GM18520 (cell line): Measurements from ENCODE around the gene KCNQ1.

Source experiments
- ATAC-seq: cut with Tn5 transposase; IDR thresholded peaks from one replicate; pipeline ENCODE4 v1.9.1; 2021; ENCODE audit not compliant: unreplicated experiment

KCNQ1 gene

DNA sequence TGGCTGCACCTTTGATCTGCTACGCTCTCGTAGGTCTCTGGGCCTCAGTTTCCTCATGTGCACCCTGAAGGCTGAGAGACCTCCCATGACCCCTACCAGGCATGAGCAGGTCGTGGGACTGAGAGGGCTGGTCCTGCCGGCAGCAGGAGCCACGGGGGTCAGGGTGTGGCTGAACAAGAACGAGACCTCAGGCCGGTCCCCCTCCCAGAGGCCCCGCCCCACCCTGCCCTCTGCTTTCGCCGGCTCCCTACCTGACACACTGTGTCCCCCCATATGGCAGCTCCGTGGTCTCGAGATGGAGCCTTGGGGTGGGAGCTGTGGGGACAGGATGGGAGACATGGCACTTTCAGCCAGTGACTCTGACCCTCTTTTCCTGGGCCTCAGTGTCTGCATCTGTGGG lies 400.2 kb downstream of the KCNQ1 start:
- ATAC-seq: no peak

DNA sequence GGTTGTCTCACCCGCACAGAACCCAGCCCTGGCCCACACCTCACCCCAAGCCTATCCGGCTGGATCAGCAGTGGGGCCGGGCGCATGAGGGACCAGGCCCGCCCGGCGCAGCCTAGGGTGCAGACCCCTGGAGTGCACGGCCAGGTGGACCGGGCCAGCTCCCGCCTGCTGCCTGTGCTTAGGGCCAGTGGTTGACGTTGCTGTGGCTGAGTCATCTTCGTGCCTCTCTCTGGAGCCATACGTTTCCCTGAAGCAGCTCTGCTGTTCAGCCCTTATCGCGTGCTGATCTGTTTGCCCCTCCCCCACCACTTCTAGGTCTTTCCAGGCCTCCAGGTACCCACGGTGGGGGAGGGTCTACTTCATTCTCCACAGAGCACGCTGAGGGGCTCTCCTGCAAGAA lies 401.2 kb downstream of the KCNQ1 start:
- ATAC-seq: no peak

DNA sequence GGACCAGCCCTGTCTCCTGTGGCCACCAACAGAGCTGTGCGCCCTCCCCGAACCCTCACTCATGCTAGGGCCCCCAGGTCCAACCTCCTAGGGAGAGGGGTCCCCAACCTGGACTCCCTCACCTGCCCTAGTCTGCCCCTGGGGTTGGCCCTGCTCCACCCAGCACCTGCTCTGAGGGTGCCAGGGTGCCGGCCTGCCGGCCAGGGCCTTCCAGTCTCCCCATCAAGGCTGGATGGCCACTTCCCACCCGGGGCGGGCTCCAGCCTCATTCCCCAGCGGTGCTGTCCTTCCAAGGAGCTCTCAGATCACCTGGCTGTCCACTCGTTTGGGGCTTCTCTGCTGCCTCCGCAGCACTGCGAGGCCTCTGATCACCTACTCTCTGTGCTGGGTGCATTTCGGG lies 401.7 kb downstream of the KCNQ1 start:
- ATAC-seq: no peak

DNA sequence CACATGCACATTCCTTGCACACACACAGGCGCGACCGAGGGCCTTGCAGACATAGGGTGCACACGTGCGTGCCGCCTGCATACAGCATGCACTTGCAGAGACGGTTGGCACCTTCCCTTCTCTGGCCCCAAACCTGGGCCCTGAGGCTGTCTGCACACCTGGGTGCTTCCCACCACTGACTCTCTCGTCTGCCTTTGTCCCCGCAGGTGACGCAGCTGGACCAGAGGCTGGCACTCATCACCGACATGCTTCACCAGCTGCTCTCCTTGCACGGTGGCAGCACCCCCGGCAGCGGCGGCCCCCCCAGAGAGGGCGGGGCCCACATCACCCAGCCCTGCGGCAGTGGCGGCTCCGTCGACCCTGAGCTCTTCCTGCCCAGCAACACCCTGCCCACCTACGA lies 402.8 kb downstream of the KCNQ1 start:
- no peak for ATAC-seq

DNA sequence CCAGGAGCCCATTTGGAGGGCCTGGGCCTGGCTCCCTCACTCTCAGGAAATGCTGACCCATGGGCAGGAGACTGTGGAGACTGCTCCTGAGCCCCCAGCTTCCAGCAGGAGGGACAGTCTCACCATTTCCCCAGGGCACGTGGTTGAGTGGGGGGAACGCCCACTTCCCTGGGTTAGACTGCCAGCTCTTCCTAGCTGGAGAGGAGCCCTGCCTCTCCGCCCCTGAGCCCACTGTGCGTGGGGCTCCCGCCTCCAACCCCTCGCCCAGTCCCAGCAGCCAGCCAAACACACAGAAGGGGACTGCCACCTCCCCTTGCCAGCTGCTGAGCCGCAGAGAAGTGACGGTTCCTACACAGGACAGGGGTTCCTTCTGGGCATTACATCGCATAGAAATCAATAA lies 403.7 kb downstream of the KCNQ1 start:
- ATAC-seq: no peak

DNA sequence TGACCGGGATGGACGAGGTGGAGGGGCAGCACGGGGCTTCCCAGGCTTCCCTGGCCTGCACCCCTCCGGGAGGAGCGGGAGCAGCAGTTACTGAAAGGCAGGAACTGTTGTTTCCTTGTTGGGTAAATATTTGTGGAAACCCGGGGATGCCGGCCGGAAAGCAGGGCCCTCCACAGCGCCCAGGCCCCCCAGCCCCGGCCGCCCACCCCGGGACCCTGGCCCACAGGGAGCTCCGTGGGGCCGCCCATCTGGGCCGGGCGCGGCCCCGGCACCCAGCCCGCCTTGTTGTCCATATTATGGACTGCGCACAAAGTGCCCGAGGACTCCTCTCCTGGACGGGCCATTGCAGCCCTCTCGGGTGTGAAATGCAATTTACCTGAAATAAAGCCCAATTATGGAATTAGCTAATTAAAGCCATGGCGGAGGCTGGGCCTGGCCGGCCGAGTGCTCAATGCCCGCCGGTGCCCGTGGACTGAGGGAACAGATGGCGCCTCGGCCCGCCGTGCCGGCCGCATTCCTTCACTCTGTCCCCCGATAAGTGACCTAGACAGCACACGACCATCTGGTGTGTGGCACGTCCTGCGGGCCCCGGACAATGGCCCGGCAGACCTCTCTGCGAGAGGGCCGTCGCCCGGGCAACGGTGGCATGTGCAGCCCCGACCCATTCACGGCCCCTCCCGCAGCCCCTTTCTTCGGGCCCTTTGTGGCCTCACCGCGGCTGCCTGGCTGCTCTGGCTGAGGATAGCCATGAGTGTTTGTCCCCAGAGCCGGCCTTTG lies 405.4 kb downstream of the KCNQ1 start:
- ATAC-seq: no peak

DNA sequence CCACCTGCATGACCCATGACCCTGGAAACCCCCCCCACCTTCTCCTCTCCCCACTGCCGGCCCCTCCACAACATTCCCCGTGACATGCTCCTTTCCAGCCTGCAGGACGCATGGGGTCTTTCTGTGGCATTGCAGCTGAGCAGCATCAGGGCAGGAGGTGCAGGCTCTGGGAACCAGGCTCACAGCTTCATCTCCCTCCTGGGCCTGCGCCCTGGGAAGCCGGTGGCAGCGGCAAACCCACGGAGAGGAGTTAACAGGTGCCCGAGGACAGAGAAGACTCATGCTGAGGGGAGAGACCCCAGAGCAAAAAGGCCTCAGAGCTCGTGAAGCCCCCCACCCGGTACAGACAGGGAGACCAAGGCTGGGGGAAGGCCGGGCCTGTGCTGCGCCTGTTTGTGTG lies 408.6 kb downstream of the KCNQ1 start:
- ATAC-seq: no peak

DNA sequence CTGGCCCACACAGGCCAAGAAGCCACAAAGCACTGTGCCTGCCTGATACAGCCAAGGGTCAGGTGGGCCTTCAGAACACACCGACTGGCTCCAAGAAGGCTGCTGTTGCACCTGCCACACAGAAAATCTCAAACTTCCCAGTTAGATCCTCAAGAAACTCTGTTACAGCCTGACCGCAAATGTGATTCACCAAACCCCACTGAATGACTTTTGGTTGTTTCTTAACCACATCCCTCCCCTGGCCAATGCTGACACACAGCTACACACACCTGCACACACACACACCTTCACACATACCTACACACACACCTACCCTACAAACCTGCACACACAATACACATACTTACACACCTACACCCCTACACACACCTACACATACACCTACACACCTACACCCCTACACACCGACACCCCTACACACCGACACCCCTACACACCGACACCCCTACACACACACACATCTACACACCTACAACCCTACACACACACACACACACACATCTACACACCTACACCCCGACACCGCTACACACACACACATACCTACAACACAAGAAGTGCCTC lies 409.3 kb downstream of the KCNQ1 start:
- ATAC-seq: no peak

DNA sequence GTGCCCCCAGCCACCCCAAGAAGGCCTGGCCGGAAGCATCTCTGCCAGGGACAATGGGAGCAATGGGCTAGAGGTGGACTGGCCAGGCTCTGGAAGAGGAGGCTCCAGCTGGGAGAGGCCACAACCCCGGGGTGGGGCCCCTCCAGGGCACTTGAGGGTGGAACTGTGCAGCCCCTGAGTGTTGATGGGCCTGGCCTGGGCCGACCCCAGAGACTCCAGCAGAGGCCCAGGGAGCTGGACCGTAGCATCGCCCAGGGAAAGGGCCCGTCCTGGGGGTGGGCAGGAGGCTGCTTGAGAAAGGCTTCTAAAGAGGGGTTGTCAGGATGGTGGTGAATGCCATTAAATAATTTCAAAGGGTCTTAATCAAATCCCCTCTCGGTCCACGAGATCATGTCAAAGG lies 410.4 kb downstream of the KCNQ1 start:
- ATAC-seq: no peak

DNA sequence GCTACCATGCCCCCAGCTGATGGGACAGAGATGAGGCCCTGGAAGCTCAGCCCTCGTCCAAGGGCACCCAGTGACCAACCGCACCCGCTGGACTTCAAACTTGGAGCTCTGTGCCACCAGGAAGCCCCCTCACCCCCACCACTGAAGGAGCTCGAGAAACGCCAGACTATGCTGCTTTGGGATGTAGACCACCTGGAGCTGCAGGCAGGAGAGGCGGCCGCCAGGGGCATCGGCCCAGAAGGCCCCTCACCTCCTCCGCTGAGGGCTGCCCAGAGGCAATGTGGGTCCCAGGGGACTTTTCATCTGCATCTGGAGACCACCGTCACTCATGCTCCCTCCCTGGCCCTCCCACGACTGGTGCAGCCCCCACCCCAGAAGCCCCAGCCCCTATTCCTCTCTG lies 412.5 kb downstream of the KCNQ1 start:
- no peak for ATAC-seq

DNA sequence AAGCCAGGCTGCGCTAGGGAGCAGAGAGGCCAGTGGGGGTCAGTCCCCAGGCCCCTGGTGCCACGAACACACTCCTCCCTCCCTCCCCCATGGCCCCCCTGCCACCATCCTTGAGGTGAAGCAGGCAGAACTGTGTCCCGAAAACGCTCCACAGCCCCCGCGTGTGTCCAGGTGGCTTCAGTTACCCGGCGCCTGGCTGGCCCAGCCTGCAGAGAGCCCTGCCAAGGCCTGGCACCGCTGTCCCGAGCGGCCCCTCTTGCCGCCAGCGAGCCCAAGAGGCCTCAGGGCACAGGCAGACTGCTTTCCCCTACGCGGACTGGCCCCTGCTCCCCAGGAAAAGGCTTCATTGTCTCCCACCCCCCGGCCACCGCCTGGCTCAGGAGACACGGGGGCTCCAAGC lies 413.1 kb downstream of the KCNQ1 start:
- ATAC-seq: no peak

DNA sequence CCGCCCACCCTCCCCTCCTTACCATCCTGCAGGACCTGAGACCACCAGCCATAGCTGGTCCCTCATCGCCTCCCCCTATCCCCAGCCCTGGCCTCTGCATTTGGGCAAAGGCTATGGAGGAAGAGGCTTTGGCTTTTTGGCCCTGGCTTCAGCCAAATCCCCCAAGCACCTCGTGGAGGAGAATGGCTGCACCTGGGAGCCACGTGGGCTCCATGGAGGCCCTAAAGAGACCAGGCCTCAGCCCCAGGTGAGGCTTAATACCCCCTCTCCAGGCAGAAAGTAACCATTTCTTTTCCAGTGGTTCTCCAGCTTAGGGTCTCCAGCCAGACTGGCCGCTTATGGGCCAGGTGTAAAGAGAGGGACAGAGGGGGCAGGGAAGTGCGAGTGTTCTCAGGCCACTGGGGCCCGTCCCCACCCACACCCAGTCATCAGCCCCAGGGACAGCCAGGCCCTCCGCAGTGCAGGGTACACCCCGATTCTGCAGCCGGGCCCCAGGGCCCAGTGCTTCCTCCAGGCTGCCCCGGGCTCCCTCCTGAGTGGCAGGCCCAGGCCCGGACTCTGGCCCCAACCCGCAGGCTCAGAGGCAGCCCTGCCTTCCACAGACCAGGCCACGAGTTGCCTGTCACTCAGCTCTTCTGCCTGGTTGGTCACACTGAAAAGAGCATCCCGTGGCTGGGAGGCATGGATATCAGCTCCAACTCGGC lies 414.3 kb downstream of the KCNQ1 start:
- no peak for ATAC-seq

DNA sequence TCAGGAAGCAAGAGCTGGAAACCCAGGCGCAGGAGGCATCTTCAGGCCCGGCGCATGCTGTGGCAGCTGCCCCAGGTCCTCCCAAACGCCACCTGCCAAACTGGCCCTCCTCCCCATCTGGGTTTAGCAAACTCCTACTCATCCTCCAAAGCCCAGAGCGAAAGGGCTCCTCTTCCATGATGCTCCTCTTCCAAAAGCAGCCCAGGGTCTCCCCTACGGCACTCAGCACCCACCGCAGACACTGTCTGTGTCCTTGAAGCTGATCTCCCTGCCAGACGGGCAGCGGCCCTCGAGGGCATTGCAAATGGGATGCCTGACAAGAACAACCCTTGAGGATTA lies 414.9 kb downstream of the KCNQ1 start:
- no peak for ATAC-seq

DNA sequence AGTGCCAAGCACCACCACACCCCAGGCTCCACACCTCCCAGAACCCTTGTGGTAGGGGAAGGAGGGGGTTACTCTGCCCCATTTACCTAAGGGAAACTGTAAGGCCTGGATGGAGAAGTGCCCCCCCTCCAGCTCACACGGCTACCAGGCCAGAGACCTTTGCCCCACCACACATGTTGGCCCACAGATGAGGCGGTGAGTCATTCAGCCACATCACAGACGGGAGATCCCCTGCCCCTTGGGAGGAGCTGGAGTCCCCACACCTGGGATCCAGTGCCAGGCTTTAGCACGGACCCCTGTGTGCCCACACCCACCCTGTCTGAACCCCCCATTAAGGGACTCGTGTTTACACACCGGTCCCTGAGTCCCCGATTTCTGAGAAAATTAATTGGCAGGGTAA lies 415.8 kb downstream of the KCNQ1 start:
- no peak for ATAC-seq

DNA sequence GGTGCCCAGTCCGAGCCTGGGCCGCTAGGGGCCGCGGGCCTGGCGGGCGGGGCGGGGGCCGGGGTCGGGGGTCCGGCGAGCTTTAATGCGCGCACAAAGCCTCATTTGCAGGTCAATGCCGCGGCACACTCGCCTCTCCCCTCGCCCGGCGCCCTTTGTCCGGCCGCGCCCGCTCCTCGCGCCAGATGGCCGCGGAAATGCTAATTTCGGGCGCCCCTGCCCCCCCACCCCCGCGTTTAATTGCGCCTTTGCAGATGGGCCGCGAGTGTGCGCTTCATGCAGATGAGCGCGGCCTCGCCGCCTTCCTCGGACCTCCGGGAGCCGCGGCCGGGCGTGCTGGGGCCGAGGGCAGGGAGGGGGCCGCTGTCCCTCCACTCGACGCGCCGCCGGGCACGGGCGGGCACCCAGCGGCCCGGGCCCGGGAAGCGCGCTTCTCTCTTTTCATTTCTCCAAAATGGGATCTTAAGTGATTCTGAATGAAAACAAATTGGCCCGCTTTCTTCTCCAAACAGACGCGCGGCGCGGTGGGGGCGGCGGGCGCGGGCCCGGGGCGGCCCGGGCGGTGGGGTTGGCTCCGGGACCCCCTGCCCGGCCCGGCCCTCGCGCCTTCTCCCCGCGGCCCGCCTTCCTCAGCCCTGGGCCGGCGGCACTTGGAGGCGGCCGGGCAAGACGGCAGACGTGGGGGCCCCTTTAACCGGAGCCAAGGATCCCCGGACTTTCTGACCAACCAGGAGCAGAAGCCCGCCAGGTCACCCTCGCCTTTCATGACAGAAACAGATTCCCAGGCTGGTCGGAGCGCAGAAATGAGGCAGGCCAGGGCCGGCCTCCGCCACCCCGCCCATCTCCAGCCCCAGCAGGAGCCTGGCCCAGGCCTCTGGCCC lies 417.8 kb downstream of the KCNQ1 start:
- ATAC-seq: no peak

DNA sequence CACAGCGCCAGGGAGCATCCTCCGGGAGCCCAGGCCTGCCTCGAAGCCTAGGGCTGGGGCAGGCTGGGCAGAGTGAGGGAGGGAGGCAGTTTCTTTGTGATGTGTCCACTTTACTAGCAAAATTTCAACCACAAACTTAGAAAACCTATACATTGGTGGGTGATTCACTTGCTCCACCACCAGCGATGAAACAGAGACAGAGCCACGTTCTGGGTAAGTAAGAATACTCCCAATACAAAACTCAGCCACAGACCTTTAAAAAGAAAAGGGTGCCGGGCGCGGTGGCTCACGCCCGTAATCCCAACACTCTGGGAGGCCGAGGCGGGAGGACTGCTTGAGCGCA lies 418.4 kb downstream of the KCNQ1 start:
- ATAC-seq: no peak

DNA sequence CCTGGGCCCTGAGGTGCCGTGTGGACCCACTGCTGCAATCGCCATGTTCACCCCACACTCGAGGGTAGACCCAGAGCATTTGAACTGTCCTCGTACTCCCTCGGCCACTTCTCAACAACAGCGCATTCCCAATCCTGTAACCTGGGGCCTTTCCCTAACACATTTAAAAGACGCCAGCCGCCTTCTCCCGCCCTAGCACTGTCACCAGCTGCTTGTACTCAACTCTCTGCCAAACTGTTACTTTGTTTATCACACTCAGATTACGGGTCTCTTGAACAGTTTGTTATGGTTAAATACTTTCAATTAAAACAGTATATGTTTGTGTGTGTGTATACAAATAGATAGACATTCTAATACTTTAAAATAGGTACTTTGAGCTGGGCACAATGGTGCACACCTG lies 420.1 kb downstream of the KCNQ1 start:
- ATAC-seq: no peak

DNA sequence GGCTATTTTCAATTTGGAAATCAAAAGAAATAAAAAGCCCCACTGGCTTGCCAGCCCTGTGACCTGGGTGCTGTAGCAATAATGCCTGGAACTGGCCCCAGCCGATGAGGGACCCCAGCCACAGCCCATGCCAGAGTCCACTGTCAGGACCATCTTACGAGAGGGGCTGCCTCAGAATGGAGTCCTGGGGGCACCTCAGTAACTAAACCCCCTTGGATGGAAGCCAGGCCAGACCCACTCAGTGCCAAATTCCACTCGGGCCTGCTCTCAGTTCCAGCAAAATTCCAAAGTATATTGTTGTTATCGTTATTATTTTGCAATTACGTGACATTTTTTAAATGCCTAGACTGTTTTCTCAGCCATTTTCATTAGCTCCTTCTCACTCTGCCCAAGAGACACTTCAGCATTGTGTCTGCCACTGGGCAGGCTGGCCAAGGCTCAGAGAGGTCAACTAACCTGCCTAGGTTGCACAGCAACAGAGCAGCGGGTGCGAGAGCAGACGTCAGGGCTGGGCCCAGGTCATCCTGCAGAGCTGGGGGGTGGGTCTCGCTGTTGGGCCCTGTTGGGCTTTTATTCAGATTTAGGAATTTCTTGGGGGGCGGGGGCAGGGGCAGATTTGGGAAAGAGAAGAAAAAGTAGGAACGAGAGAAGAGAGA lies 421.2 kb downstream of the KCNQ1 start:
- ATAC-seq: no peak

DNA sequence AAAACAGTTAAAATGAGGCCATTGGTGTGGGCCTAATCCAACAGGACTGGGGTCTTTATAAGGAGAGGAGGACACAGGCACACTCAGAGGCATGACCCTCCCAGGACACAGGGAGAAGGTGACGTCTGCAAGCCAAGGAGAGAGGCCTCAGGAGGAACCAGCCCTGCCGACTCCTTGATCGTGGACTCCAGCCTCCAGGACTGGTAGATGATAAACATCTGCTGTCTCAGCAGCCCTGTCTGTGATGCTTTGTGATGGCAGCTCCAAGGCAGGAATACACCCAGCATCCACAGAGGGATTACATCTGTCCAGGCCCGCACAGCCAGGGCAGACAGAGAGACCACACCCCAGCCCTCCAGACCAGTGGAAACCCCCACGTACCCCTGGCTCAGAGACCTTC lies 422.3 kb downstream of the KCNQ1 start:
- no peak for ATAC-seq

DNA sequence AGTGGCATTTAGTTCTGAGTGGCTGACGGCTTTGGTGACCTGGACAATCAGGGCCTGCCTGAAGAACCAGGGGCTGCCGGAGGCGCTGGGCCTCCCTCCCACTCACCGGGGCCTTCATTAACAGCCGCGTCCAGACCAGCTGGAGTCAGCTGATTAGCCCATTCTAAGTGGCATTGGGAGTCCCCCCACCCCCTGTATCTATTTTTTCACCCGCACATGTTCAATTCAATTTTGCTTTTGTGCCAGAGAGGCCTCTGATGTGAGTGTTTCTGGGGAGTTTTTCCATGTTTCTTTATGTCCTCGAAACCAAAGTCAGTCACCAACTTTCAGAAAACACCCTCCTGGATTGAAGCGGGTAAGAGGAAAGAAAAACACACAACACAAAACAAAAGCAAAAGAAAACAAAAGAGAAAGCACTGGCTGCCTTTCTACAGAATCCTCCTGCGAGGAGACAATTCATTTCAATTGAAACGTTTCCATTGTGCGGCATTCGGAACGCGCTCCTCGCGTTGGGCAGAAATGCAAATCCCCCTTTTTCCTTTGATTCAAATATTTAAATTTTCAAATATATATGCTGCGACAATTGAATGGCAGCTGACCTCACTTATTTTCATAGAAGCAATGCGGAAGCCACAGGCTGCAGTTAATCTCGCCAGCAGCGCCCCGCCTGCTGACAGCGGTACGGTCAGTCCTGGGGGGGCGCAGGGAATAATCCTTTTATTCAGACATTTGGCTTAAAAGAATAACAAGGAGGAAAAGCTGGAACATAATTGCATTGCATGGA lies 423.1 kb downstream of the KCNQ1 start:
- no peak for ATAC-seq
